ENCODE data around the gene EPO.

DNA sequence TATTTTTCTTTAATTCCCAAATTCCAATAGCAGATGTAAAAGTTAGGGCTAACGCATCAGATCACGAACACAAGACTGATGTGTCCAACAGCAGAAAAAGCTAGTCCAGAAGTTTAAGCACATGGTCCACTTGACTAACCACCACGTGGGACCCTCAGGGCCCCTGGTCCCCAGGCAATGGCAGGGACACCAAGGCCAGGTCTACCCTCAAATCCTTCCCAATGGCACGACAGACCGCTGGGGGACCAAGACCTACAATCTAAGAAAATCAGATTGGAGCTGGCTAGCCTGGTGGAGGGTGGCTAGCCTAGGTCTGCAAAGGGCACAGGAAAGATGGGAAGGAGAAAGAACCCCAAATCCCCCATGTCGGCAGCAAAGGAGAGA, 27.7 kb upstream of the EPO start:
- TF ChIP-seq, protein P1, sequence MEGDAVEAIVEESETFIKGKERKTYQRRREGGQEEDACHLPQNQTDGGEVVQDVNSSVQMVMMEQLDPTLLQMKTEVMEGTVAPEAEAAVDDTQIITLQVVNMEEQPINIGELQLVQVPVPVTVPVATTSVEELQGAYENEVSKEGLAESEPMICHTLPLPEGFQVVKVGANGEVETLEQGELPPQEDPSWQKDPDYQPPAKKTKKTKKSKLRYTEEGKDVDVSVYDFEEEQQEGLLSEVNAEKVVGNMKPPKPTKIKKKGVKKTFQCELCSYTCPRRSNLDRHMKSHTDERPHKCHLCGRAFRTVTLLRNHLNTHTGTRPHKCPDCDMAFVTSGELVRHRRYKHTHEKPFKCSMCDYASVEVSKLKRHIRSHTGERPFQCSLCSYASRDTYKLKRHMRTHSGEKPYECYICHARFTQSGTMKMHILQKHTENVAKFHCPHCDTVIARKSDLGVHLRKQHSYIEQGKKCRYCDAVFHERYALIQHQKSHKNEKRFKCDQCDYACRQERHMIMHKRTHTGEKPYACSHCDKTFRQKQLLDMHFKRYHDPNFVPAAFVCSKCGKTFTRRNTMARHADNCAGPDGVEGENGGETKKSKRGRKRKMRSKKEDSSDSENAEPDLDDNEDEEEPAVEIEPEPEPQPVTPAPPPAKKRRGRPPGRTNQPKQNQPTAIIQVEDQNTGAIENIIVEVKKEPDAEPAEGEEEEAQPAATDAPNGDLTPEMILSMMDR (optimal IDR thresholded peaks at IDR 0.05 in 1 of 3, IDR thresholded peaks at IDR 0.05 in 1 of 3, conservative IDR thresholded peaks at IDR 0.05 in 1 of 3; ENCODE audit: extremely low read depth in 1 of 3, insufficient read depth in 2 of 3, low read length in 3 of 3), result no peak
- no peak for TF ChIP-seq EZH2 (IDR thresholded peaks at IDR 0.05; ENCODE audit: low read length)
